Hepatic stellate cell (primary cell): Measurements from ENCODE around the gene MAP4K2.

ENCODE experiments used
- DNase-seq: peaks from one replicate; pipeline ENCODE4 v3.0.0; 2011; ENCODE audit warnings: low spot score

Gene MAP4K2

GRCh38 chr11:64754124-64754918, 48.7 kb downstream of the MAP4K2 start:
- no peak for DNase-seq

GRCh38 chr11:64753380-64754123, 49.5 kb downstream of the MAP4K2 start:
- no peak for DNase-seq

- no peak for DNase-seq
These were observed 50.0 kb downstream of the MAP4K2 start for GRCh38 chr11:64753019-64753379.

GRCh38 chr11:64752175-64752970, 50.6 kb downstream of the MAP4K2 start:
- no peak for DNase-seq

- no peak for DNase-seq
These were observed 51.4 kb downstream of the MAP4K2 start for GRCh38 chr11:64751580-64751979.

GRCh38 chr11:64751136-64751535, 51.9 kb downstream of the MAP4K2 start:
- no peak for DNase-seq

- DNase-seq, result no peak
These were observed 52.5 kb downstream of the MAP4K2 start for GRCh38 chr11:64750361-64751054.

- peak; percentile 70 for DNase-seq
These were observed 54.9 kb downstream of the MAP4K2 start for GRCh38 chr11:64747961-64748665.

GRCh38 chr11:64746486-64746885, 56.5 kb downstream of the MAP4K2 start:
- no peak for DNase-seq

GRCh38 chr11:64745521-64746328, 57.3 kb downstream of the MAP4K2 start:
- DNase-seq, result peak; percentile 92

GRCh38 chr11:64745189-64745520, 57.9 kb downstream of the MAP4K2 start:
- DNase-seq, result no peak

- no peak for DNase-seq
These were observed 58.3 kb downstream of the MAP4K2 start for GRCh38 chr11:64744544-64745188.

GRCh38 chr11:64743591-64744543, 59.1 kb downstream of the MAP4K2 start, which contains the start of gene RASGRP2:
RASGRP2 (minus strand) TSS chr11:64744142; CDS start chr11:64742866, 1,276 bp downstream.
- DNase-seq, result peak; percentile 76

GRCh38 chr11:64742889-64743590, 60.0 kb downstream of the MAP4K2 start:
- DNase-seq, result peak; percentile 92

GRCh38 chr11:64742087-64742888, 60.7 kb downstream of the MAP4K2 start:
- peak; percentile 69 for DNase-seq

GRCh38 chr11:64741375-64742086, 61.5 kb downstream of the MAP4K2 start:
- no peak for DNase-seq

GRCh38 chr11:64739871-64740270, 63.1 kb downstream of the MAP4K2 start:
- no peak for DNase-seq
